K562 (cell line): ENCODE results near the gene LMNTD2. TPM values are rescaled to one million over a fixed set of nuclear protein-coding genes. Genes with fewer than 3 reads are reported as not detected.

Experiments used
- ATAC-seq: fragments of 200-7000 bp; cut with Tn5 transposase; 3 replicates; pipeline ENCODE4 v1.9.1; 2020; ENCODE audit warnings: moderate library complexity
- BruUV-seq: library from RNA; stranded (reverse); fragments of 400-500 nt; replicated peaks from 2 replicates; lab custom pipeline; 2021; lab: Mats Ljungman, UMichigan
- CTCF ChIA-PET: fragments of 300-600 bp; formaldehyde crosslinking; extraction: SDS; loops from one replicate; lab custom pipeline; 2021; ENCODE audit warnings: low intra/inter-chr PET ratio; lab: Yijun Ruan, JAX
- POLR2A ChIA-PET: fragments of 300-600, 350-650 bp; sonication (Branson Sonifier 250); formaldehyde crosslinking; extraction: SDS; loops from one replicate; lab custom pipeline; 2021; ENCODE audit warnings: antibody characterized with exemption, inconsistent platforms; lab: Yijun Ruan, JAX
- DNase-seq, 4 experiments: peaks; one replicate each; pipeline versions ENCODE4 v3.0.0 to v3.0.0-alpha.2; 2011 to 2018; ENCODE audit warnings: low spot score in 3 of 4, mixed read lengths in 3 of 4; ENCODE audit errors: extremely low read depth in 1 of 4
- FAIRE-seq: peaks from 2 replicates; lab custom pipeline; 2011; peaks lifted over from hg19 to GRCh38; lab: Jason Lieb, UNC
- H2AFZ ChIP-seq: 2 replicates; pipeline ENCODE4 v1.6.0; 2011; ENCODE audit warnings: low read depth, low read length, control low read depth, inconsistent platforms
- H3K27ac ChIP-seq: fragments of 200-600 bp; 3 replicates; pipeline ENCODE4 v1.8.0; 2011; ENCODE audit warnings: low read depth, mild to moderate bottlenecking, control low read depth, inconsistent platforms, low read length, moderate library complexity, mixed read lengths; ENCODE audit errors: extremely low read depth
- H3K27me3 ChIP-seq, 2 experiments: fragments of 300-600 bp in 1 of 2; 2 replicates in 1 of 2; 3 replicates in 1 of 2; pipeline versions ENCODE4 v1.6.0 to v1.8.0; 2011; ENCODE audit warnings: inconsistent platforms in 2 of 2, low read length in 2 of 2, mild to moderate bottlenecking in 1 of 2, mixed read lengths in 1 of 2, moderate library complexity in 1 of 2; ENCODE audit not compliant: control insufficient read depth in 2 of 2, insufficient read depth in 2 of 2
- H3K36me3 ChIP-seq: fragments of 300-600 bp; 3 replicates; pipeline ENCODE4 v1.8.0; 2011; ENCODE audit warnings: mild to moderate bottlenecking, low read length, inconsistent platforms; ENCODE audit not compliant: control insufficient read depth, insufficient read depth
- H3K4me1 ChIP-seq, 2 experiments: fragments of 200-600 bp in 1 of 2; replicated peaks in 1 of 2; 2 replicates in 1 of 2; 3 replicates in 1 of 2; pipeline versions ENCODE4 v1.5.1 to v1.8.0; 2011; ENCODE audit warnings: inconsistent platforms in 2 of 2, low read length in 2 of 2, mild to moderate bottlenecking in 1 of 2, mixed read lengths in 1 of 2, moderate library complexity in 1 of 2; ENCODE audit not compliant: control insufficient read depth in 2 of 2, insufficient read depth in 2 of 2
- H3K4me2 ChIP-seq: 2 replicates; pipeline ENCODE4 v1.6.1; 2011; ENCODE audit warnings: low read length, control low read depth, inconsistent platforms, mixed read lengths; ENCODE audit not compliant: insufficient read depth
- H3K4me3 ChIP-seq: fragments of 200-600 bp; sonication (generic), shearing (Covaris generic); 2 replicates; pipeline ENCODE4 v1.5.1; 2016; ENCODE audit warnings: control low read depth, inconsistent platforms
- H3K79me2 ChIP-seq: fragments of 200-600 bp; 3 replicates; pipeline ENCODE4 v1.8.0; 2011; ENCODE audit warnings: low read length, inconsistent platforms; ENCODE audit not compliant: control insufficient read depth, insufficient read depth
- H3K9ac ChIP-seq, 2 experiments: 2 replicates each; pipeline versions ENCODE4 v1.6.0 to v1.6.1; 2011; ENCODE audit warnings: low read depth in 2 of 2, low read length in 2 of 2, control low read depth in 1 of 2, inconsistent platforms in 1 of 2, mild to moderate bottlenecking in 1 of 2, mixed read lengths in 1 of 2; ENCODE audit not compliant: insufficient read depth in 1 of 2
- H3K9me1 ChIP-seq: one replicate; pipeline ENCODE4 v1.6.0; 2011; ENCODE audit warnings: inconsistent platforms, mild to moderate bottlenecking, low read length, moderate library complexity; ENCODE audit not compliant: control insufficient read depth, insufficient read depth
- H3K9me3 ChIP-seq: replicated peaks from 2 replicates; pipeline ENCODE4 v1.5.1; 2011; ENCODE audit warnings: low read depth, low read length, inconsistent platforms; ENCODE audit not compliant: control insufficient read depth, insufficient read depth
- H4K20me1 ChIP-seq: replicated peaks from 2 replicates; pipeline ENCODE4 v1.6.1; 2011; ENCODE audit warnings: low read length, inconsistent platforms, mixed read lengths; ENCODE audit not compliant: control insufficient read depth, insufficient read depth
- E2F4 ChIP-seq: sonication (generic); formaldehyde crosslinking; IDR thresholded peaks from 2 replicates; pipeline ENCODE4 v1.8.0; 2022; ENCODE audit warnings: mild to moderate bottlenecking, low read depth, missing genetic modification reagents
- MNT ChIP-seq, 2 experiments: fragments of 450-650 bp; conservative IDR thresholded peaks; 2 replicates each; pipeline ENCODE4 v1.6.1; 2017; ENCODE audit warnings: mild to moderate bottlenecking in 2 of 2, moderate library complexity in 2 of 2
- POLR2G ChIP-seq: fragments of 200-400 bp; formaldehyde crosslinking; IDR thresholded peaks from 2 replicates; pipeline ENCODE4 v1.6.1; 2017; ENCODE audit warnings: low read depth, mild to moderate bottlenecking, antibody characterized with exemption, low read length, moderate library complexity
- WGBS: fragments of 100-300 bp; shearing (Covaris generic); methylation state at CpG from one replicate; pipeline ENCODE4 v1.1.6; 2016; ENCODE audit warnings: low coverage, mixed read lengths; ENCODE audit not compliant: insufficient coverage; ENCODE audit errors: missing lambda C conversion rate; 5-methylcytosine and 5-hydroxymethylcytosine counted together
- in situ Hi-C: fragments of 300-500 bp; cut with MboI; formaldehyde crosslinking; loops from 4 replicates; pipeline ENCODE4 v1.15.0; 2018; ENCODE audit warnings: inconsistent platforms, mixed read lengths
- intact Hi-C: fragments of 100-400 bp; cut with micrococcal nuclease; formaldehyde crosslinking; loops from 2 replicates; pipeline ENCODE4 v1.14.2; 2022
- polyA plus RNA-seq, 8 experiments: library from polyadenylated mRNA; depleted of rRNA in 4 of 8; stranded (reverse) in 5 of 8; unstranded in 3 of 8; fragments of >200 nt; fragmentation: Nextera tagmentation in 2 of 8; fragmentation: Illumina TruSeq in 1 of 8; extraction: Ambion mirVana in 2 of 8; extraction: Trizol in 1 of 8; gene quantifications; 2 replicates each; pipeline versions ENCODE4 v1.2.1 to v1.2.3, GENCODE V29; 2011 to 2014; ENCODE audit warnings: inconsistent platforms in 1 of 8, missing spikeins in 1 of 8
- total RNA-seq, 7 experiments: library from RNA; depleted of rRNA in 6 of 7; stranded (reverse); fragments of >200 nt in 6 of 7; fragmentation: Illumina TruSeq in 2 of 7; extraction: Trizol in 2 of 7; gene quantifications; 2 replicates each; pipeline versions ENCODE4 v1.2.1 to v1.2.3, GENCODE V29; 2011 to 2021; ENCODE audit warnings: low replicate concordance in 1 of 7

LMNTD2 gene
- total and polyA plus RNA-seq, 9 of the 15 experiments (the other 6 are each of a cell fraction or from before 2014, with no cell fraction given), result 0.48 to 4.2 (median 1.5) TPM; not detected in 3

DNA sequence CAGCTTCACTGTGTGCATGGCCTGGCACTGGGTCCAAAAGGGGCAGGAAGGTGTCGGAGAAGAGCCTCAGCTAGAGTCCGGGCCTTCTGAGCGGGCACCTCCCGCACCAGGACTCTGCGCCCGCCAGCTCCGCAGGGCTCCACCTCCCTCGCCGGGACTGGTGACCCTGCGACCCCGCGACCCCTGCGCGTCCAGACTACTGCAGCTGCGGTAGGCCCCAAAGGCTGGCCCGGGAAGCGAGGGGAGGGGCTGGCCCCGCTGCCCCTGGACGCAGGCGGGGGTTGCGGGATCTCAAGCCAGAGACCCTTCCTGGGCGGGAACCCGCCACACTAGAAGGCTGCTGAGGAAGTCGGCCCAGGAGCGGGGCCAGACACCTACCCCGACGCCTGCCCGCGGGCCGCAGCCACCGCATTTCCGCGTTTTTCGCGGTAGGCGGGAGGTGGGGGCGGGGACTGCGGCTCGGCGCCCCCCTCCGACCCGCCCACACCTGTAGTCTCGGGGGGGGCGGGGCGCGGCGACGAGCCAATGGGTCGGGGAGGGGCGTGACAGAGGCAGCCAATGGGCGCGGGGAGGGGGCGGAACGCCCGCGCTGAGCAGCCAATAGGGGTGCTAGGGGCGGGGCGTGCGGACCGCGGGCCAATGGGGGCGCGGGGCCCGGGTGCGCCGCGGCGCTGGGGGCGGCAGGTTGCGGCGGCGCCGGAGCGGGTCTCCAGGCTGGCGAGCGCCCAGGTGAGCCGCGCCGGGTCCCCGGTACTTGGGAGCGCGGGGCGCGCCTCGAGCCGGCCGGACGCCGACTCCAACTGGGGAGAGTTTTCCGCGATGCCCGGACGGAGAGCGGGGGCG is at the start of gene LMNTD2, which contains the start of gene RASSF7 (continued):
- TF ChIP-seq MNT (conservative IDR thresholded peaks at IDR 0.05) (peak in 1 of 2 experiments; percentile 41; a peak in 1 of 4 replicates), E2F4 (CRISPR knock-in tag) (no peak)

DNA sequence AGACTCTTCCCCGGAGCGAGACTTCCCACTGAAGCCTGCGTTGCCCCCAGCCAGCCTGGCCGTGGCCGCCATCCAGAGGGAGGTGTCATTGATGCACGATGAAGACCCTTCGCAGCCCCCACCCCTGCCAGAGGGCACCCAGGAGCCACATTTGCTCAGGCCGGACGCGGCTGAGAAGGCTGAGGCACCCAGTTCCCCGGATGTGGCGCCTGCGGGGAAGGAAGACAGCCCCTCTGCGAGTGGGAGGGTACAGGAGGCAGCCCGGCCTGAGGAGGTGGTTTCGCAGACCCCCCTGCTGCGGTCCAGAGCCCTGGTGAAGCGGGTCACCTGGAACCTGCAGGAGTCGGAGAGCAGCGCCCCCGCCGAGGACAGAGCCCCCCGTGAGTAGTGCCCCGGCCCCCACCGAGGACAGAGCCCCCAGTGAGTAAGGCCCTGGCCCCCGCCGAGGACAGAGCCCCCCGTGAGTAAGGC is 48.8 kb upstream of the LMNTD2 start:
- in situ Hi-C loops, result no loop called here
- Histone ChIP-seq H3K27ac (no peak overlapping the region), H3K9ac (no peak overlapping the region), H3K4me3 (no peak overlapping the region), H4K20me1 (peaks cover 17% of the 10 kb centered on the region), H3K79me2 (peaks cover 6% of the 10 kb centered on the region; the same call in 1 of the 3 replicates), H3K9me1 (no peaks in the 10 kb centered on the region), H2AFZ (no peak overlapping the region), H3K27me3 (no peaks in the 10 kb centered on the region), H3K4me2 (no peak overlapping the region), H3K4me1 (peaks cover 0 to 55% of the 10 kb centered on the region in 2 experiments; a peak in 4 of 5 replicates), H3K9me3 (no peaks in the 10 kb centered on the region), H3K36me3 (peaks cover 98% of the 10 kb centered on the region)
- BruUV-seq, result no TSS peak
- ChIA-PET CTCF (no interaction called here), POLR2A (interaction anchor here (0.9 kb wide), 1 partner anchor 28 kb away, joined by 3 read pairs; no protein-coding TSS in a partner anchor)
- FAIRE-seq (no peak), DNase-seq (no peak), ATAC-seq (no peak)
- 93% methylated on average over 18 of the region's 28 CpGs for WGBS
- intact Hi-C loops, result no loop called here
- 0 out of 2 replicates have a peak, but pooled peaks have one; percentile 11 for TF ChIP-seq POLR2G
- TF ChIP-seq E2F4 (CRISPR knock-in tag), result no peak
